Right lobe of liver (tissue), 4 donors: ENCODE measurements around the gene EPS8L3.

Experiments used
- CTCF ChIP-seq, 4 donors: fragments of 200-600 bp in 3 of 4; fragments of 450-650 bp in 1 of 4; IDR thresholded peaks; one replicate each; pipeline versions ENCODE4 v1.5.1 to v1.8.0; 2016 to 2022; ENCODE audit warnings: antibody characterized with exemption in 4 of 4, mild to moderate bottlenecking in 2 of 4
- POLR2A ChIP-seq: fragments of 450-650 bp; IDR thresholded peaks from one replicate; pipeline ENCODE4 v1.6.1; 2017; ENCODE audit warnings: antibody characterized with exemption, mild to moderate bottlenecking
- donor health status: DM: no; HTN: no; CAD: no.
- donor health status: DM: no; HTN: no; CAD: no.
- donor health status: DM: no; HTN: yes; CAD: no.

- TF ChIP-seq CTCF (IDR thresholded peaks at IDR 0.05) = no peak
- no peak for TF ChIP-seq POLR2A
Measured at GRCh38 chr1:109769330-109770078, 5.8 kb upstream of the EPS8L3 start.
